Smooth muscle cell (in vitro differentiated cells): ENCODE data around the gene ST3GAL2. TPM values are rescaled to one million over a fixed set of nuclear protein-coding genes. Genes with fewer than 3 reads are reported as not detected.

Experiments used
- DNase-seq: peaks from one replicate; lab custom pipeline; 2025; ENCODE audit not compliant: unreplicated experiment; lab: John Stamatoyannopoulos, UW
- H2AFZ ChIP-seq: fragments of 200-600 bp; sonication (generic); 2 replicates; pipeline ENCODE4 v1.6.0; 2016; ENCODE audit warnings: antibody characterized with exemption, low read depth, mild to moderate bottlenecking
- H3F3A ChIP-seq: fragments of 200-600 bp; sonication (generic); 2 replicates; pipeline ENCODE4 v1.6.0; 2017; ENCODE audit warnings: antibody characterized with exemption, low read depth
- H3K27ac ChIP-seq: fragments of 200-600 bp; sonication (generic); 2 replicates; pipeline ENCODE4 v1.5.1; 2016; ENCODE audit warnings: low read depth, mild to moderate bottlenecking
- H3K27me3 ChIP-seq: fragments of 200-600 bp; sonication (generic); 2 replicates; pipeline ENCODE4 v1.6.1; 2016; ENCODE audit warnings: low read depth, mild to moderate bottlenecking
- H3K36me3 ChIP-seq: fragments of 200-600 bp; sonication (generic); 2 replicates; pipeline ENCODE4 v1.5.1; 2016; ENCODE audit warnings: low read depth
- H3K4me1 ChIP-seq: fragments of 200-600 bp; sonication (generic); 2 replicates; pipeline ENCODE4 v1.5.1; 2016; ENCODE audit warnings: low read depth
- H3K4me2 ChIP-seq: fragments of 200-600 bp; sonication (generic); 2 replicates; pipeline ENCODE4 v1.6.0; 2016; ENCODE audit warnings: mild to moderate bottlenecking
- H3K4me3 ChIP-seq: fragments of 200-600 bp; sonication (generic); 2 replicates; pipeline ENCODE4 v1.5.1; 2016; ENCODE audit warnings: mild to moderate bottlenecking
- H3K79me2 ChIP-seq: fragments of 200-600 bp; sonication (generic); 2 replicates; pipeline ENCODE4 v1.6.0; 2016; ENCODE audit warnings: low read depth, mild to moderate bottlenecking
- H3K9ac ChIP-seq: fragments of 200-600 bp; sonication (generic); 2 replicates; pipeline ENCODE4 v1.6.0; 2016; ENCODE audit warnings: low read depth
- H3K9me3 ChIP-seq: fragments of 200-600 bp; sonication (generic); replicated peaks from 2 replicates; pipeline ENCODE4 v1.5.1; 2016; ENCODE audit warnings: low read depth
- H4K20me1 ChIP-seq: fragments of 200-600 bp; sonication (generic); 2 replicates; pipeline ENCODE4 v1.6.0; 2016; ENCODE audit warnings: low read depth
- WGBS: methylation state at CpG from one replicate; pipeline ENCODE4 v1.1.7; 2016; ENCODE audit warnings: low lambda C conversion rate; 5-methylcytosine and 5-hydroxymethylcytosine counted together
- polyA plus RNA-seq: library from polyadenylated mRNA; unstranded; fragments of >200 nt; fragmentation: Nextera tagmentation; extraction: Ambion mirVana; gene quantifications from 2 replicates; pipeline ENCODE4 v1.2.1, GENCODE V29; 2016
- total RNA-seq: library from RNA; depleted of rRNA; stranded (reverse); fragments of >200 nt; gene quantifications from 2 replicates; pipeline ENCODE4 v1.2.3, GENCODE V29; 2014
- TF ChIP-seq, protein P1 (sequence below): fragments of 200-600 bp; sonication (generic); IDR thresholded peaks from 2 replicates; pipeline ENCODE4 v1.5.1; 2017; ENCODE audit warnings: borderline replicate concordance, mild to moderate bottlenecking, antibody characterized with exemption; ENCODE audit not compliant: insufficient read depth, poor library complexity, severe bottlenecking

ST3GAL2 gene
- total and polyA plus RNA-seq, 2 experiments from 2014 or later = 32.5 to 42.3 TPM

DNA sequence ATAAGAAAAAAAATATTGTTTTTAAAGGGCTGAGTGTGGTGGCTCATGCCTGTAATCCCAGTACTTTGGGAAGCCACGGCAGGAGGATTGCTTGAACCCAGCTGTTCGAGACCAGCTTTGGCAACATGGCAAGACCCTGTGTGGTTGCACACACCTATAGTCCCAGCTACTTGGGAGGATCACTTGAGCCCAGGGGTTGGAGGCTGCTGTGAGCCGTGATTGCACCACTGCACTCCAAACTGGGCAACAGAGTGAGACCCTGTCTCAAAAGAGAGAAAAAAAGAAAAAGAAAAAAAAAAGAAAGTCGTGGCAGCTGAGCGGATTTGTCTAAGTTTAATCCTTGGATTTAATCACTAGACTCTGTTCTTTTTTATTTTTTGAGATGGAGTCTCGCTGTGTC is 9.2 kb upstream of the ST3GAL2 start:
- Histone ChIP-seq H3K27me3 (no peaks in the 10 kb centered on the region), H3K4me2 (no peak overlapping the region), H4K20me1 (no peaks in the 10 kb centered on the region), H3K9me3 (no peaks in the 10 kb centered on the region), H2AFZ (no peak overlapping the region), H3K9ac (no peak overlapping the region), H3F3A (no peaks in the 10 kb centered on the region), H3K27ac (no peak overlapping the region), H3K4me3 (no peak overlapping the region), H3K4me1 (no peaks in the 10 kb centered on the region), H3K36me3 (no peaks in the 10 kb centered on the region), H3K79me2 (no peaks in the 10 kb centered on the region)
- TF ChIP-seq, protein P1, sequence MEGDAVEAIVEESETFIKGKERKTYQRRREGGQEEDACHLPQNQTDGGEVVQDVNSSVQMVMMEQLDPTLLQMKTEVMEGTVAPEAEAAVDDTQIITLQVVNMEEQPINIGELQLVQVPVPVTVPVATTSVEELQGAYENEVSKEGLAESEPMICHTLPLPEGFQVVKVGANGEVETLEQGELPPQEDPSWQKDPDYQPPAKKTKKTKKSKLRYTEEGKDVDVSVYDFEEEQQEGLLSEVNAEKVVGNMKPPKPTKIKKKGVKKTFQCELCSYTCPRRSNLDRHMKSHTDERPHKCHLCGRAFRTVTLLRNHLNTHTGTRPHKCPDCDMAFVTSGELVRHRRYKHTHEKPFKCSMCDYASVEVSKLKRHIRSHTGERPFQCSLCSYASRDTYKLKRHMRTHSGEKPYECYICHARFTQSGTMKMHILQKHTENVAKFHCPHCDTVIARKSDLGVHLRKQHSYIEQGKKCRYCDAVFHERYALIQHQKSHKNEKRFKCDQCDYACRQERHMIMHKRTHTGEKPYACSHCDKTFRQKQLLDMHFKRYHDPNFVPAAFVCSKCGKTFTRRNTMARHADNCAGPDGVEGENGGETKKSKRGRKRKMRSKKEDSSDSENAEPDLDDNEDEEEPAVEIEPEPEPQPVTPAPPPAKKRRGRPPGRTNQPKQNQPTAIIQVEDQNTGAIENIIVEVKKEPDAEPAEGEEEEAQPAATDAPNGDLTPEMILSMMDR = no peak
- 85% methylated on average over 6 of the region's 6 CpGs for WGBS
- DNase-seq = no peak

DNA sequence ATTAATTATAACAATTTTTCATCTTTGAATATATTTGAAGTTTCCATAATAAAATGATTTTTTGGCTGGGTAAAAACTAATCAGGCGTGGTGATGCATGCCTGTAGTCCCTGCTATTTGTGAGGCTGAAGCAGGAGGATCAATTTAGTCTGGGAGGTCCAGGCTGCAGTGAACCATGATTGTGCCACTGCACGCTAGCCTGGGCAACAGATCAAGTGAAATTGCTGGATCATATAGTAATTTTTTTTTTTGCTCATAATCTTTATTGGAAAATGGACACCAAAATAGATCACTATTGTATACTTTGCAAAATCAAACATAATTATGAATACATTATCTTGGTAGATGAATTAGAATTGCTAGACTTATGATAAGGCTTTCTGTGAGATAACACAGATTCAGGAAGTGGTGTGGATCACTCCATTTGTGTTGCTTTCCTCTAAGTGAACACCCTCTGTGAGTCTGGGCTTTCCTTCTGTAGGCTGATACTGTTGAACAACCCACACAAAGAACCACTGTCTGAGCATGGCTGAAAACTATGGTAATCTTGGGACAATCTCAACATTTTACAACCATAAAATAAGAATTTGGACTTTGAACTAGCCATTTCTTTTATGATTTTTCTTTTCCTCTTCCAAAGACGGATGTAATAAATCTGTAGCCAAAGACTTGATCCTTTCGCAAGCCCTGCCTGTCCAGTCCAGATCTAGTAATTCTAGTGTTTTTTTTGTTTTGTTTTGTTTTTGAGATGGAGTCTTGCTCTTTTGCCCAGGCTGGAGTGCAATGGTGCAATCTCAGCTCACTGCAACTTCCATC is 5.6 kb upstream of the ST3GAL2 start:
- H3F3A ChIP-seq = no peaks in the 10 kb centered on the region
- H2AFZ ChIP-seq = peak overlapping the region; percentile 35
- 61% methylated on average over 4 of the region's 4 CpGs for WGBS

DNA sequence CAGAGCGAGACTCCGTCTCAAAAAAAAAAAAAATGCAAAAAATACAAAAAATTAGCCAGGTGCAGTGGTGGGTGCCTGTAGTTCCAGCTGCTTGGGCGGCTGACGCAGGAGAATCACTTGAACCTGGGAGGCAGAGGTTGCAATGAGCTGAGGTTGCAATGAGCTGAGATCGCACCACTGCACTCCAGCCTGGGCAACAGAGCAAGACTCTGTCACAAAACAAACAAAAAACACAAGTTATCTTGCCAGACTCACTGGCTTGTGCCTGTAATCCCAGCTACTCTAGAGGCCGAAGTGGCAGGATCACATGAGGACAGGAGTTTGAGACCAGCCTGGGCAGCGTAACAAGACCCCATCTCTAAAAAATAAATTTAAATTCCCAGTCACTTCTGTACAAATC is 3.4 kb upstream of the ST3GAL2 start:
- WGBS = 91% methylated on average over 7 of the region's 7 CpGs
- DNase-seq = no peak
- H3K4me2 ChIP-seq = no peak overlapping the region

More for the DNA sequence above, 5.6 kb upstream of the ST3GAL2 start:
- H3K4me1 ChIP-seq = peaks cover 6% of the 10 kb centered on the region
- no peak overlapping the region for H3K9ac ChIP-seq
- no peaks in the 10 kb centered on the region for H3K36me3 ChIP-seq
- H3K27ac ChIP-seq = peak overlapping the region; percentile 58
- H3K4me3 ChIP-seq = no peak overlapping the region
- H3K9me3 ChIP-seq = no peaks in the 10 kb centered on the region
- no peak overlapping the region for H3K4me2 ChIP-seq
- TF ChIP-seq, protein P1 = no peak
- H4K20me1 ChIP-seq = no peaks in the 10 kb centered on the region
- no peak for DNase-seq
- no peaks in the 10 kb centered on the region for H3K27me3 ChIP-seq
- H3K79me2 ChIP-seq = no peaks in the 10 kb centered on the region

More for the DNA sequence above, 3.4 kb upstream of the ST3GAL2 start:
- TF ChIP-seq, protein P1 = no peak
- no peak overlapping the region for H2AFZ ChIP-seq
- peaks cover 9% of the 10 kb centered on the region for H3K4me1 ChIP-seq
- H3K9ac ChIP-seq = no peak overlapping the region
- no peaks in the 10 kb centered on the region for H3K36me3 ChIP-seq
- no peak overlapping the region for H3K27ac ChIP-seq
- H3K4me3 ChIP-seq = no peak overlapping the region
- peaks cover 5% of the 10 kb centered on the region for H3K79me2 ChIP-seq
- H4K20me1 ChIP-seq = no peaks in the 10 kb centered on the region
- no peaks in the 10 kb centered on the region for H3K9me3 ChIP-seq
- H3K27me3 ChIP-seq = no peaks in the 10 kb centered on the region
- peaks cover 7% of the 10 kb centered on the region for H3F3A ChIP-seq
